ENCODE data around the gene MYRF.

The MYRF gene

GRCh38 chr11:61719978-61720377 is 32.5 kb upstream of the MYRF start:
- DNase-seq, result no peak

- DNase-seq, result no peak
These were observed 31.8 kb upstream of the MYRF start for GRCh38 chr11:61720597-61720996.

GRCh38 chr11:61724437-61724836 is 28.0 kb upstream of the MYRF start:
- no peak for DNase-seq

GRCh38 chr11:61725781-61726231 is 26.6 kb upstream of the MYRF start:
- peak; percentile 54 for DNase-seq

GRCh38 chr11:61726775-61727174 is 25.7 kb upstream of the MYRF start:
- DNase-seq, result no peak

GRCh38 chr11:61727401-61727811 is 25.0 kb upstream of the MYRF start:
- no peak for DNase-seq

- DNase-seq, result no peak
These were observed 24.1 kb upstream of the MYRF start for GRCh38 chr11:61728066-61728939.

GRCh38 chr11:61728940-61729219 is 23.6 kb upstream of the MYRF start:
- DNase-seq, result no peak

GRCh38 chr11:61730240-61730994 is 22.0 kb upstream of the MYRF start:
- no peak for DNase-seq

- DNase-seq, result no peak
These were observed 21.1 kb upstream of the MYRF start for GRCh38 chr11:61731211-61731951.

GRCh38 chr11:61731952-61732675 is 20.3 kb upstream of the MYRF start:
- DNase-seq, result no peak

GRCh38 chr11:61732705-61733104 is 19.7 kb upstream of the MYRF start:
- no peak for DNase-seq

GRCh38 chr11:61733120-61733978 is 19.1 kb upstream of the MYRF start:
- peak; percentile 90 for DNase-seq

- DNase-seq, result no peak
These were observed 17.7 kb upstream of the MYRF start for GRCh38 chr11:61734767-61735166.

GRCh38 chr11:61735391-61735790 is 17.0 kb upstream of the MYRF start:
- no peak for DNase-seq

GRCh38 chr11:61736310-61736709 is 16.1 kb upstream of the MYRF start:
- DNase-seq, result no peak

GRCh38 chr11:61737131-61737530 is 15.3 kb upstream of the MYRF start:
- no peak for DNase-seq

GRCh38 chr11:61737636-61738386 is 14.6 kb upstream of the MYRF start:
- DNase-seq, result no peak

- DNase-seq, result no peak
These were observed 13.7 kb upstream of the MYRF start for GRCh38 chr11:61738776-61739175.

- no peak for DNase-seq
These were observed 13.0 kb upstream of the MYRF start for GRCh38 chr11:61739413-61739812.

GRCh38 chr11:61739966-61740365 is 12.5 kb upstream of the MYRF start:
- DNase-seq, result no peak
